Stomach (tissue), 9 donors: ENCODE data around the gene ANKRD33B. TPM values are rescaled to one million over a fixed set of nuclear protein-coding genes. Genes with fewer than 3 reads are reported as not detected.

ENCODE experiments used
- DNase-seq, 2 donors: peaks; one replicate each; pipeline versions ENCODE4 v3.0.0 to v3.0.0-alpha.2; 2013 to 2019
- H3K27ac ChIP-seq, 5 donors: fragments of 200-600 bp in 4 of 5; sonication (generic) in 4 of 5; one replicate each; pipeline ENCODE4 v1.5.1; 2013 to 2019; ENCODE audit warnings: mild to moderate bottlenecking in 1 of 5, moderate library complexity in 1 of 5
- H3K27me3 ChIP-seq, 3 donors: fragments of 200-600 bp; sonication (generic); one replicate each; pipeline ENCODE4 v1.5.1; 2017 to 2019; ENCODE audit warnings: mixed run types in 1 of 3
- H3K36me3 ChIP-seq, 4 donors: fragments of 200-600 bp; sonication (generic); 1 replicate in 3 of 4; 2 replicates in 1 of 4; pipeline ENCODE4 v1.5.1; 2016 to 2019
- H3K4me1 ChIP-seq, 4 donors: fragments of 200-600 bp; sonication (generic); one replicate each; pipeline ENCODE4 v1.5.1; 2016 to 2019
- H3K4me3 ChIP-seq, 4 donors: fragments of 200-600 bp; sonication (generic) in 3 of 4; one replicate each; pipeline ENCODE4 v1.5.1; 2016 to 2019; ENCODE audit warnings: mild to moderate bottlenecking in 1 of 4
- H3K9me3 ChIP-seq, 4 donors: fragments of 200-600 bp; sonication (generic); one replicate each; pipeline ENCODE4 v1.5.1; 2016 to 2019
- EP300 ChIP-seq: sonication (generic); formaldehyde crosslinking; IDR thresholded peaks from one replicate; pipeline ENCODE4 v1.6.1; 2017; ENCODE audit warnings: antibody characterized with exemption
- POLR2A ChIP-seq, 4 donors: fragments of 450-650 bp; IDR thresholded peaks; one replicate each; pipeline ENCODE4 v1.6.1; 2016; ENCODE audit warnings: antibody characterized with exemption in 4 of 4, control low read depth in 2 of 4, mild to moderate bottlenecking in 1 of 4, moderate library complexity in 1 of 4
- POLR2AphosphoS5 ChIP-seq, 3 donors: sonication (generic); formaldehyde crosslinking; IDR thresholded peaks; one replicate each; pipeline ENCODE4 v1.6.1; 2016; ENCODE audit warnings: antibody characterized with exemption in 3 of 3
- WGBS, 5 donors: extraction: QIAGEN DNeasy Blood & Tissue Kit in 3 of 5; methylation state at CpG; one replicate each; pipeline versions ENCODE4 v1.1.5 to v1.1.7; 2013 to 2018; 5-methylcytosine and 5-hydroxymethylcytosine counted together
- intact Hi-C: fragments of 100-400 bp; cut with DNase I; formaldehyde crosslinking; loops from one replicate; pipeline ENCODE4 v1.15.1; 2023; ENCODE audit warnings: low total_unique reads
- polyA plus RNA-seq, 3 donors: library from polyadenylated mRNA; stranded (reverse); fragments of 200-250 nt; gene quantifications; one replicate each; pipeline ENCODE4 v1.2.3, GENCODE V29; 2013
- total RNA-seq, 5 donors: library from RNA; depleted of rRNA; stranded (reverse); fragments of >200 nt; gene quantifications; one replicate each; pipeline versions ENCODE4 v1.1.0 to v1.2.3, GENCODE V29; 2014 to 2016
- TF ChIP-seq, protein P1 (sequence below), 7 experiments: fragments of 450-650 bp in 4 of 7; fragments of 200-600 bp in 3 of 7; sonication (generic) in 3 of 7; IDR thresholded peaks; one replicate each; pipeline ENCODE4 v1.5.1; 2016 to 2019; ENCODE audit warnings: antibody characterized with exemption in 7 of 7, control low read depth in 2 of 7, mild to moderate bottlenecking in 1 of 7
- donor health status: healthy with polysubstance abuse.
- donor health status: Bipolar disorder and iron deficiency.
- donor health status: healthy.

The ANKRD33B gene
- total and polyA plus RNA-seq, 8 donors, result 0.45 to 6.4 (median 1.8) TPM

DNA sequence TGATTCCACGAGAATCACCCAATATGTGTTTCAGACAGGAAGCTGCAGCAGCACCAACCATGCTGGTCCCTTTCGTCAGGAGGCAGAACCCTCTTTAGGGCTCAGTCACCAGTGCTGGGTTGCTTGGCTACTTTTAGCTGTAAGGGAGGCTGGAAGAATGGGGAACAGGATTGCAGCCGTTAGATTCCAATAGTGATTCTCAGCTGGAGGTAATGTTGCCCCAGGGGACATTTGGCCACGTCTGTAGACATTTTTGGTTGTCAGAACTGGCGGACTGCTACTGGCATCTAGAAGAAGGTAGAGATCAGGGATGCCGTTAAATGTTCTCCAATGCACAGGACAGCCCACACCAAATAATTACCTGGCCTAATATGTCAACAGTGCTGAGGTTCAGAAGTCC, 81.8 kb downstream of the ANKRD33B start:
- whole genome bisulfite sequencing, 5 donors, result 74 to 85% (median 75%) methylated on average over 6 of the region's 6 CpGs
- DNase-seq, result peak in 1 of 2 donors; percentile 2
- Histone ChIP-seq H3K9me3 (no peaks in the 10 kb centered on the region), H3K27ac (no peak overlapping the region), H3K27me3 (peaks cover 0 to 25% (median 16%) of the 10 kb centered on the region in 3 donors), H3K4me1 (peaks cover 0 to 7% (median 0%) of the 10 kb centered on the region in 4 donors), H3K36me3 (peaks cover 0 to 15% (median 0%) of the 10 kb centered on the region in 4 donors), H3K4me3 (no peak overlapping the region)
- TF ChIP-seq POLR2AphosphoS5 (IDR thresholded peaks at IDR 0.05) (no peak), POLR2A (IDR thresholded peaks at IDR 0.05) (no peak), EP300 (no peak)
- TF ChIP-seq, protein P1, sequence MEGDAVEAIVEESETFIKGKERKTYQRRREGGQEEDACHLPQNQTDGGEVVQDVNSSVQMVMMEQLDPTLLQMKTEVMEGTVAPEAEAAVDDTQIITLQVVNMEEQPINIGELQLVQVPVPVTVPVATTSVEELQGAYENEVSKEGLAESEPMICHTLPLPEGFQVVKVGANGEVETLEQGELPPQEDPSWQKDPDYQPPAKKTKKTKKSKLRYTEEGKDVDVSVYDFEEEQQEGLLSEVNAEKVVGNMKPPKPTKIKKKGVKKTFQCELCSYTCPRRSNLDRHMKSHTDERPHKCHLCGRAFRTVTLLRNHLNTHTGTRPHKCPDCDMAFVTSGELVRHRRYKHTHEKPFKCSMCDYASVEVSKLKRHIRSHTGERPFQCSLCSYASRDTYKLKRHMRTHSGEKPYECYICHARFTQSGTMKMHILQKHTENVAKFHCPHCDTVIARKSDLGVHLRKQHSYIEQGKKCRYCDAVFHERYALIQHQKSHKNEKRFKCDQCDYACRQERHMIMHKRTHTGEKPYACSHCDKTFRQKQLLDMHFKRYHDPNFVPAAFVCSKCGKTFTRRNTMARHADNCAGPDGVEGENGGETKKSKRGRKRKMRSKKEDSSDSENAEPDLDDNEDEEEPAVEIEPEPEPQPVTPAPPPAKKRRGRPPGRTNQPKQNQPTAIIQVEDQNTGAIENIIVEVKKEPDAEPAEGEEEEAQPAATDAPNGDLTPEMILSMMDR (IDR thresholded peaks at IDR 0.05), result no peak
- intact Hi-C loops, result no loop called here

DNA sequence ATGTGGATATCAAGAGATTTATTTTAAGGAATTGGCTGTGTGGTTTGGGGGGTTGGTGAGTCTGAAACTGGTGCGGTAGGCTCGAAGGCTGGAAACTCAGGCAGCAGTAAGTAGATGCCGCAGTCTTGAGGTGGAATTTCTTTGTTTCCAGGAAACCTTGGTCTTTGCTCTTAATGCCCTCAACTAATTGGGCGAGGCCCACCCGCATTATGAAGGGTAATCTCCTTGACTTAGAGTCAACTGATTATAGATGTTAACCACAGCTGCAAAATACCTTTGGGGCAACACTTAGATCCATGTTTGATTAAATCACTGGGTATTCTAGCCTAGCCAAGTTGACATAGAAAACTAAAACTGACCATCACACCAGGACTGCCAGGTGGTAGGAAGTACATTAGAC, 83.8 kb downstream of the ANKRD33B start:
- Histone ChIP-seq H3K36me3 (peaks cover 0 to 15% (median 6%) of the 10 kb centered on the region in 4 donors), H3K4me1 (peaks cover 0 to 7% (median 0%) of the 10 kb centered on the region in 4 donors), H3K9me3 (no peaks in the 10 kb centered on the region), H3K4me3 (no peak overlapping the region), H3K27ac (no peak overlapping the region), H3K27me3 (peaks cover 0 to 41% (median 16%) of the 10 kb centered on the region in 3 donors)
- TF ChIP-seq EP300 (no peak), POLR2A (IDR thresholded peaks at IDR 0.05) (no peak), POLR2AphosphoS5 (IDR thresholded peaks at IDR 0.05) (no peak)
- TF ChIP-seq, protein P1 (IDR thresholded peaks at IDR 0.05), result no peak
- 94 to 97% (median 96%) methylated on average over 5 of the region's 5 CpGs for WGBS, 5 donors
- DNase-seq, result peak in 1 of 2 donors; percentile 14
- intact Hi-C loops, result no loop called here

DNA sequence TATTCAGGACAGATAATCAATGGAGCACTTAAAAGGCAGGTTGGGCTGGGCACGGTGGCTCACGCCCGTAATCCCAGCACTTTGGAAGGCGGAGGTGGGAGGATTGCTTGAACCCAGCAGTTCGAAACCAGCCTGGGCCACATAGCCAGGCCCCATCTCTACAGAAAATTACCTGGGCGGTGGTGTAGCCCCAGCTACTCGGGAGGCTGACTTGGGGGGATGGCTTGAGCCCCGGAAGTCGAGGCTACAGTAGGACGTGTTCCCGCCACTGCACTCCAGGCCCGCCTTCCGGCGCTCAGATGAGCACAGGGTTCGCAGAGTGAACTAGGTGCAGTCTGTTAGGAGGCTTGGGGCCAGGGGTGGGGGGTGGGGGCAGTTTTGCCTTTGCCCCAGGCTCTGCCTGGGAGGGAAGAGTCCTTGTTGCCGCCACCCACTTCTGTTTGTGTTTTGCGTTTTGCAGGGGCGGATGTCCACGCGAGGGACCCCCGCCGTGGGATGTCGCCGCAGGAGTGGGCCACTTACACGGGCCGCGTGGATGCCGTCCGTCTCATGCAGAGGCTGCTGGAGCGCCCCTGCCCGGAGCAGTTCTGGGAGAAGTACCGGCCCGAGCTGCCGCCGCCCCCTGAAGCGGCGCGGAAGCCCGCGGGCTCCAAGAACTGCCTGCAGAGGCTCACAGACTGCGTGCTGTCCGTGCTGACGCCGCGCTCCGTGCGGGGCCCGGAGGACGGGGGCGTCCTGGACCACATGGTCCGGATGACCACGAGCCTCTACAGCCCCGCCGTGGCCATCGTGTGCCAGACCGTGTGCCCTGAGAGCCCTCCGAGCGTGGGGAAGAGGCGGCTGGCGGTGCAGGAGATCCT, 85.2 kb downstream of the ANKRD33B start:
- DNase-seq, result peak in 1 of 2 donors; percentile 21
- H3K9me3 ChIP-seq, result no peaks in the 10 kb centered on the region
- H3K4me1 ChIP-seq, result peaks cover 0 to 7% (median 0%) of the 10 kb centered on the region in 4 donors
- H3K4me3 ChIP-seq, result no peak overlapping the region
- intact Hi-C loops, result no loop called here
- H3K27me3 ChIP-seq, result peaks cover 0 to 41% (median 16%) of the 10 kb centered on the region in 3 donors
- TF ChIP-seq EP300 (no peak), POLR2AphosphoS5 (IDR thresholded peaks at IDR 0.05) (no peak), POLR2A (IDR thresholded peaks at IDR 0.05) (no peak)
- TF ChIP-seq, protein P1 (IDR thresholded peaks at IDR 0.05), result no peak
- peaks cover 0 to 15% (median 6%) of the 10 kb centered on the region in 4 donors for H3K36me3 ChIP-seq
- no peak overlapping the region for H3K27ac ChIP-seq
- 42 to 70% (median 51%) methylated on average over 46 to 60 of the region's 60 CpGs for WGBS, 5 donors

DNA sequence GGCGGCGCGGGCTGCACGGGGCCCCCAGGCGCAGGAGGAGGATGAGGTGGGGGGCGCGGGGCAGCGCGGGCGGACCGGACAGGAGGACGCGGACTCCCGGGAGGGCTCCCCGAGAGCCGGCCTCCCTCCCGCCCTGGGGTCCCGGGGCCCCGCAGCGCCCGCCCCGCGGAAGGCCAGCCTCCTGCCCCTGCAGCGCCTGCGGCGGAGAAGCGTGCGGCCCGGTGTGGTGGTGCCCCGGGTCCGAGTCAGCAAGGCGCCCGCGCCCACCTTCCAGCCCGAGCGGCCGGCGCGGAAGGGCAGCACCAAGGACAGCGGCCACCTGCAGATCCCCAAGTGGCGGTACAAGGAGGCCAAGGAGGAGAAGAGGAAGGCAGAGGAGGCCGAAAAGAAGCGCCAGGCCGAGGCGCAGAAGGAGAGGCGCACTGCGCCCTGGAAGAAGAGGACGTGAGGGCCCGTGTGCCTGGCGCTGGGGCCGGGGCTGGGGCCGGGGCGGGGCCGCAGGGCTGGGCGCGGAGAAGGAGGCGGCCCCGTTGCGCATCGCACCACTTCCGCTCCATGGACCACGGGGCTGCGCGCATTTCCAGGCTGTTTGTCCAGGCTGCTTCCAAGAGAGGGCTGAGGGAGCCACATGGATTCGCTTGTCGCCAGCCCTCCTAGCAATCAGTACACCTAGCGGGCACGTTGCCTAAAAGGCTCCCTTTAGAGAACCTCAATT, 86.0 kb downstream of the ANKRD33B start:
- peak; percentile 19 to 65 for DNase-seq
- H3K4me3 ChIP-seq, result no peak overlapping the region
- TF ChIP-seq, protein P1 (IDR thresholded peaks at IDR 0.05), result no peak
- TF ChIP-seq POLR2AphosphoS5 (IDR thresholded peaks at IDR 0.05) (no peak), EP300 (no peak), POLR2A (IDR thresholded peaks at IDR 0.05) (no peak)

More for the DNA sequence above, 86.0 kb downstream of the ANKRD33B start:
- H3K36me3 ChIP-seq, result peaks cover 0 to 19% (median 6%) of the 10 kb centered on the region in 4 donors
- H3K9me3 ChIP-seq, result no peaks in the 10 kb centered on the region
- intact Hi-C loops, result no loop called here
- peaks cover 0 to 41% (median 16%) of the 10 kb centered on the region in 3 donors for H3K27me3 ChIP-seq
- peaks cover 0 to 7% (median 0%) of the 10 kb centered on the region in 4 donors for H3K4me1 ChIP-seq
- no peak overlapping the region for H3K27ac ChIP-seq
- WGBS, 5 donors, result 26 to 54% (median 32%) methylated on average over 44 to 68 of the region's 68 CpGs
